Activated naive CD8-positive, alpha-beta T cell (primary cell): ENCODE data around the gene PGF.
"Not testable (repeated sequence)": the region's sequence is repeated elsewhere in the genome, so short reads cannot be mapped to it uniquely, and the experiment has no call there.

Source experiments
- H3K27ac Mint-ChIP-seq: one replicate; pipeline ENCODE4 v1.8.0; 2021; ENCODE audit warnings: mixed read lengths
- H3K27me3 Mint-ChIP-seq: one replicate; pipeline ENCODE4 v1.8.0; 2021; ENCODE audit warnings: mixed read lengths
- H3K36me3 Mint-ChIP-seq: one replicate; pipeline ENCODE4 v1.8.0; 2021; ENCODE audit warnings: mixed read lengths
- H3K4me1 Mint-ChIP-seq: one replicate; pipeline ENCODE4 v1.8.0; 2021; ENCODE audit warnings: low read depth, mixed read lengths
- H3K4me3 Mint-ChIP-seq: one replicate; pipeline ENCODE4 v1.8.0; 2021; ENCODE audit warnings: mild to moderate bottlenecking, mixed read lengths
- H3K9me3 Mint-ChIP-seq: one replicate; pipeline ENCODE4 v1.8.0; 2021; ENCODE audit warnings: low read depth, mixed read lengths

The PGF gene

DNA sequence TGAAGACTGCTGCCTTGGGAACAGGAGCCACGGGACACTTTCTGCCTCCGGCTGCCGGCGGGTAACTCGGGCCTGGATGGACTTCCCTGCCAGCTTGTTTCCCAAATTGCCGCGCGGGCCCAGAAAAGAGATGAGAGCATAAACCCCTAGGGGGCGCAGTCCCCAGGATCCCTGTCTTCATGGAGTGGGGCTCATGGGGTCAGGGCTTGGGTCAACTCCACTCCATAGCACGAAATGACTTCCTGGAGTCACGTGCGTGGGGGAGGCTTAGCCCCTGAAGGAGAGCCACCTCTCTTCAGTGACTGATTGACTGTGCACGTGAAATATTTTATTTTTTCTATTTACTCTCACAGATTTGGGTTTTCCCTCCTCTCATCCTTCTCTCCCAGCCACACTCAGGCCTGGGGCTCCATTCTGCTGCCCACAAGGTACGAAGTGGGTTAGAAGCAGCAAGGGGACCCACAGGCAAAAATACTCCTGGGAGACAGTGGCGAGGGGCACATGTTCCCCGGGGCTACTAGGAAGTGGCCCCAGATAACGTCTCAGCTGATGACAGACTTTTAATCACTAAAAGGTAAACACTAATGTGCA is 10.0 kb downstream of the PGF start:
- Mint-ChIP-seq H3K4me1 (peaks cover 34% of the 10 kb centered on the region), H3K27ac (no peak overlapping the region), H3K36me3 (no peaks in the 10 kb centered on the region), H3K9me3 (no peaks in the 10 kb centered on the region), H3K4me3 (no peak overlapping the region), H3K27me3 (no peaks in the 10 kb centered on the region)

GRCh38 chr14:74942608-74943007 is 12.8 kb downstream of the PGF start:
- Mint-ChIP-seq H3K4me1 (peaks cover 42% of the 10 kb centered on the region), H3K27ac (peak overlapping the region; percentile 79), H3K9me3 (no peaks in the 10 kb centered on the region), H3K27me3 (no peaks in the 10 kb centered on the region), H3K36me3 (no peaks in the 10 kb centered on the region), H3K4me3 (peak overlapping the region; percentile 80)

DNA sequence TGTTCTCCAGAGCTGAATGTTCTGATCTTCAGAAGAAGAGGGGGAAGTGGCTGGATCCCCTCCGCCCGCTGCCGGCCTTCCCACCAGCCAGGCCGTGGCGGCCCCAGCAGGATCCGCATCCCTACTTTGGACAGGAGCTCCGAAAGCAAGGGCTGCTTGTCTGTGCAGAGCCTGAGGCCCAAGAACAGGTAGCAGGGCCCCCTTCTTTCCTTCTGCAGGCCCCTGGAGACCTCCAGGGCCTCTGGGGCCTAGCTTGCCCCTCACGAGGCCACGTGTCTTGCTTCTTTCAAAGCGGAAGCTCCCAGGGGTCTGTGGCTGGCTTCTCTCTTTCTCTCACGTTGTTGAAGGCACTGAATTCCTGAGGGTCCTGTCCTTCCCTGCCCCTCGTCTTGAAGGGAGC is 13.2 kb downstream of the PGF start:
- Mint-ChIP-seq H3K27ac (peak overlapping the region; percentile 79), H3K27me3 (no peaks in the 10 kb centered on the region), H3K9me3 (no peaks in the 10 kb centered on the region), H3K4me1 (peaks cover 44% of the 10 kb centered on the region), H3K4me3 (peak overlapping the region; percentile 80), H3K36me3 (no peaks in the 10 kb centered on the region)

GRCh38 chr14:74941676-74942097 is 13.7 kb downstream of the PGF start:
- no peaks in the 10 kb centered on the region for H3K9me3 Mint-ChIP-seq
- H3K27ac Mint-ChIP-seq: peak overlapping the region; percentile 79
- H3K4me3 Mint-ChIP-seq: peak overlapping the region; percentile 80
- no peaks in the 10 kb centered on the region for H3K36me3 Mint-ChIP-seq
- peaks cover 49% of the 10 kb centered on the region for H3K4me1 Mint-ChIP-seq
- no peaks in the 10 kb centered on the region for H3K27me3 Mint-ChIP-seq

- Mint-ChIP-seq H3K36me3 (no peaks in the 10 kb centered on the region), H3K4me3 (peak overlapping the region; percentile 80), H3K27me3 (no peaks in the 10 kb centered on the region), H3K9me3 (no peaks in the 10 kb centered on the region), H3K4me1 (peaks cover 44% of the 10 kb centered on the region), H3K27ac (peak overlapping the region; percentile 79)
These were observed 14.3 kb downstream of the PGF start for GRCh38 chr14:74940956-74941565.

GRCh38 chr14:74938531-74939495 is 16.6 kb downstream of the PGF start:
- H3K27me3 Mint-ChIP-seq: no peaks in the 10 kb centered on the region
- no peak overlapping the region for H3K4me3 Mint-ChIP-seq
- no peaks in the 10 kb centered on the region for H3K36me3 Mint-ChIP-seq
- H3K9me3 Mint-ChIP-seq: no peaks in the 10 kb centered on the region
- peaks cover 44% of the 10 kb centered on the region for H3K4me1 Mint-ChIP-seq
- no peak overlapping the region for H3K27ac Mint-ChIP-seq

DNA sequence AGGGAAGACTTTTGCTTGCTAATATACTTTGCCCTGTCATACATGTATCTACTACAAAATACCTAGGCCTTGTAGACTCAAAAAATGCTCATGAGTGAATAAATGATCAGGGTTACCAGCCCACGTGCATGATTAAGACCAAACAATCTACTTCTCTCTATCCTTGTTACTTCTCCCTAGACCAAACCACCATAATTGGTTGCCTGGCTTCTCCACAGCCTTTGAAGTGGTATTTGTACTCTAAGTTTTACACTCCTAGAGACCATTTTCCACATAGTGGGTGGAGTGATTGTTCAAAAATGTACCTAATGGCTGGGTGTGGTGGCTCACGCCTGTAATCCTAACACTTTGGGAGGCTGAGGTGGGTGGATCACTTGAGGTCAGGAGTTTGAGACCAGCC is 18.2 kb downstream of the PGF start:
- Mint-ChIP-seq H3K27me3 (no peaks in the 10 kb centered on the region), H3K4me1 (peaks cover 35% of the 10 kb centered on the region), H3K9me3 (no peaks in the 10 kb centered on the region), H3K4me3 (no peak overlapping the region), H3K36me3 (no peaks in the 10 kb centered on the region), H3K27ac (no peak overlapping the region)

DNA sequence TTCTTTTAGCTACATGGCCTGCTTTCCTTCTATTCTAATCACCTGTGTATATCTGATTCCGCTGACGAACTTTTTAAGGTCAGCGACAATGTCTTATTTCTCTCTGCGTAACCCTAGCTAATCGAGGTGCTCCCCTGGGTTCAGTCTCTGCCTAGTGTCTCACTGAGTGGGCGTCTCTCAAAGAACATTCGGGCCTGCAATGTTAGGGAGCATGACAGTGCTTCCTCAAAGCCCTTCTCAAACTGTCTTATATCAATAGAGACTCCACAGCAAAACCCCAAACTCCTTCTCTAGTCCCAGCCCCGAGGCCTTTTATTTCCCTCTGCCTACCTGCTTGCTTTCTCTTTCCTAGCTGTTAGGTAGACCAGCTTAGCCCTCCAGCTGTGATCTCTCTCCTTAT is 18.7 kb downstream of the PGF start:
- Mint-ChIP-seq H3K36me3 (no peaks in the 10 kb centered on the region), H3K4me1 (peaks cover 31% of the 10 kb centered on the region), H3K27ac (no peak overlapping the region), H3K27me3 (no peaks in the 10 kb centered on the region), H3K4me3 (no peak overlapping the region), H3K9me3 (no peaks in the 10 kb centered on the region)

- Mint-ChIP-seq H3K36me3 (no peaks in the 10 kb centered on the region), H3K27ac (no peak overlapping the region), H3K4me3 (no peak overlapping the region), H3K9me3 (no peaks in the 10 kb centered on the region), H3K4me1 (peaks cover 25% of the 10 kb centered on the region), H3K27me3 (no peaks in the 10 kb centered on the region)
These were observed 19.2 kb downstream of the PGF start for GRCh38 chr14:74936151-74936550.

DNA sequence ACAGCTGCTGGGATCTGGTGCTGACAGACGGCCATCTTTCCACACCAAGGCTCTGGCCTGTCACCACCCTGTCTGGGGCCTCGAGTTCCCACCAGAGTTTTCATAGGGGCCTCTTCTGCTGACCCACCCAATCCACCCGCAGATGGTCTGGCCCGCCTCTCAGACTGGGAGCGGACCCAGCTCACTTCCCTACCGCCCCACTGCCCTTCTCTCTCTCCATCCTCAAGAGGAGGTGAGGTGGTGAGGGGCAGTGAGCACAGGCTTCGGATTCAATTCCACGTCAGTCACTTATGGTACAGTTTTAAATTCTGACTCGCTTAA is 20.1 kb downstream of the PGF start:
- Mint-ChIP-seq H3K27ac (no peak overlapping the region), H3K36me3 (no peaks in the 10 kb centered on the region), H3K4me3 (no peak overlapping the region), H3K27me3 (no peaks in the 10 kb centered on the region), H3K9me3 (no peaks in the 10 kb centered on the region), H3K4me1 (peaks cover 21% of the 10 kb centered on the region)

DNA sequence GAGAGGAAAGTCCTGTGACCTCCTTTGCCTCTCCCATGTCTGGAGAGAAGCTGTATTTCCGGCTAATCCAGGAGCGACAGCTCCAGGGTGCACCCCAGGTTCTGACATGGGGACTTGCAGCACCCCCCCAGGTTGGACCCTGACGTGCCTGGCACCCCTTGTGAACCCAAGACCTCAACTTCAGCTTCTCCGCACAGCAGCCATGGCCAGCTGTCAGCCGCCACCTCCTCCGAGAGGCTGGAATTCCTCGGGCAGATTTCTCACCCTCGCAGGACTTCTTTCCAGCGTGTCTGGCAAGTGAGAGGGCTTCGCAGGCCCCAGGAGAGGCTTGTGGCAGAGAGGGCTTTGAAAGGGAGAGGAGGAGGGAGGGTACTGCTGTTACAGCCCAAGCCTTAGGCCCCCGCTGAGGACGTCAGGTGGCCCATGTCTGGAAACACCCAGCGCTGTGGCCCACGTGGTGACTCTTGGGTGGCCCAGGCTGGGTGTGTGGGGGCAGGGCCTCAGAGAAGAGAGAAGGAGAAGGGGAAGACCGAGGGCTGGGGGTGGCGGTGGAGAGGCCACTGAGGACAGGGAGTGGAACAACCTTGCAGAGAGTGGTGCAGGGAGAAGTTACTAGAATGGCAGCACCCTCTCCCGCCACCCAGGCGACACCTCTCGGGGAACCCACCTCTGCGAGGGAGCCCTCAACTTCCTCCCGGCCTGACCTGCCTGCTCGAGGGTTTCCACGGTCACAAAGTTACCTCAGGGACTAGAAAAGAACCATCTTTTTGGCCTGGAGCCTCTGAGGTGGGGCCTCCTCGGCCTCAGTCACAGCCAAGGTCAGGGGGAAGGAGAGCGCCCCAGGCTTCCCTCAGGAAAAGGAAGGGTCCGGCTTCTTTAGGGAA is 20.7 kb downstream of the PGF start:
- Mint-ChIP-seq H3K4me3 (no peak overlapping the region), H3K9me3 (no peaks in the 10 kb centered on the region), H3K36me3 (no peaks in the 10 kb centered on the region), H3K4me1 (peaks cover 19% of the 10 kb centered on the region), H3K27ac (no peak overlapping the region), H3K27me3 (no peaks in the 10 kb centered on the region)

GRCh38 chr14:74934041-74934440 is 21.4 kb downstream of the PGF start:
- Mint-ChIP-seq H3K27me3 (no peaks in the 10 kb centered on the region), H3K4me1 (peaks cover 21% of the 10 kb centered on the region), H3K9me3 (no peaks in the 10 kb centered on the region), H3K36me3 (no peaks in the 10 kb centered on the region), H3K27ac (no peak overlapping the region), H3K4me3 (no peak overlapping the region)

DNA sequence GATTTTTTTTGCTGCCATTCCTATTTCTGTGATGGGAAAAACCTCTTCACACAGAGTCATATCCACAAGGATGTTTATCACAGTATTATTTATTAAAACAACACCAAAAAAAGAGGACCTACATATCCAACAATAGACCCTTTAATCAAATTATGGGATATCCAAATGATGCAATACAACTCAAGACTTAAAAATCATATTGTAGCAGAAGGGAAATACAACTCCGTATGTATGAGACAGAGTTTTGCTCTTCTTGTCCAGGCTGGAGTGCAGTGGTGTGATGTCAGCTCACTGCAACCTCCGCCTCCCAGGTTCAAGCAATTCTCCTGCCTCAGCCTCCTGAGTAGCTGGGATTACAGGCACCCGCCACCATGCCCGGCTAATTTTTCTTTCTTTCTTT is 22.5 kb downstream of the PGF start:
- H3K27me3 Mint-ChIP-seq, H3K27ac Mint-ChIP-seq, H3K9me3 Mint-ChIP-seq, H3K36me3 Mint-ChIP-seq, H3K4me3 Mint-ChIP-seq: not testable (repeated sequence)
- H3K4me1 Mint-ChIP-seq: peaks cover 19% of the 10 kb centered on the region

- H3K4me3 Mint-ChIP-seq: no peak overlapping the region
- no peaks in the 10 kb centered on the region for H3K9me3 Mint-ChIP-seq
- H3K27ac Mint-ChIP-seq: no peak overlapping the region
- no peaks in the 10 kb centered on the region for H3K36me3 Mint-ChIP-seq
- H3K4me1 Mint-ChIP-seq: peaks cover 16% of the 10 kb centered on the region
- H3K27me3 Mint-ChIP-seq: peaks cover 3% of the 10 kb centered on the region
These were observed 22.9 kb downstream of the PGF start for GRCh38 chr14:74932401-74932901.
